Immature natural killer cell (primary cell): ENCODE measurements around the gene DMBX1. TPM values are rescaled to one million over a fixed set of nuclear protein-coding genes. Genes with fewer than 3 reads are reported as not detected.

Experiments
- DNase-seq, 3 donors: peaks; one replicate each; pipeline ENCODE4 v3.0.0; 2022; ENCODE audit warnings: mixed read lengths in 1 of 3
- H3K27ac Mint-ChIP-seq, 6 donors: one replicate each; pipeline ENCODE4 v1.8.0; 2020; ENCODE audit warnings: mixed read lengths in 6 of 6, mild to moderate bottlenecking in 5 of 6, inconsistent platforms in 4 of 6, moderate library complexity in 3 of 6
- H3K27me3 Mint-ChIP-seq, 3 donors: one replicate each; pipeline ENCODE4 v1.8.0; 2020 to 2021; ENCODE audit warnings: low read depth in 3 of 3, mild to moderate bottlenecking in 3 of 3, mixed read lengths in 3 of 3, moderate library complexity in 3 of 3, inconsistent platforms in 1 of 3
- H3K36me3 Mint-ChIP-seq, 3 donors: one replicate each; pipeline ENCODE4 v1.8.0; 2020; ENCODE audit warnings: mixed read lengths in 3 of 3, inconsistent platforms in 2 of 3, mild to moderate bottlenecking in 2 of 3
- H3K4me1 Mint-ChIP-seq, 2 donors: one replicate each; pipeline ENCODE4 v1.8.0; 2020; ENCODE audit warnings: inconsistent platforms in 2 of 2, mild to moderate bottlenecking in 2 of 2, mixed read lengths in 2 of 2, moderate library complexity in 1 of 2
- H3K4me3 Mint-ChIP-seq, 5 donors: one replicate each; pipeline ENCODE4 v1.8.0; 2020; ENCODE audit warnings: mild to moderate bottlenecking in 5 of 5, mixed read lengths in 5 of 5, inconsistent platforms in 3 of 5, moderate library complexity in 3 of 5
- H3K9me3 Mint-ChIP-seq, 6 donors: one replicate each; pipeline ENCODE4 v1.8.0; 2020; ENCODE audit warnings: mild to moderate bottlenecking in 6 of 6, mixed read lengths in 6 of 6, inconsistent platforms in 4 of 6, moderate library complexity in 3 of 6
- polyA plus RNA-seq, 3 donors: library from polyadenylated mRNA; unstranded; fragments of 300-500 nt; fragmentation: Illumina TruSeq; gene quantifications; one replicate each; pipeline ENCODE4 v1.2.3, GENCODE V29; 2021

Gene DMBX1
- polyA plus RNA-seq, 3 donors from 2014 or later: not detected

DNA sequence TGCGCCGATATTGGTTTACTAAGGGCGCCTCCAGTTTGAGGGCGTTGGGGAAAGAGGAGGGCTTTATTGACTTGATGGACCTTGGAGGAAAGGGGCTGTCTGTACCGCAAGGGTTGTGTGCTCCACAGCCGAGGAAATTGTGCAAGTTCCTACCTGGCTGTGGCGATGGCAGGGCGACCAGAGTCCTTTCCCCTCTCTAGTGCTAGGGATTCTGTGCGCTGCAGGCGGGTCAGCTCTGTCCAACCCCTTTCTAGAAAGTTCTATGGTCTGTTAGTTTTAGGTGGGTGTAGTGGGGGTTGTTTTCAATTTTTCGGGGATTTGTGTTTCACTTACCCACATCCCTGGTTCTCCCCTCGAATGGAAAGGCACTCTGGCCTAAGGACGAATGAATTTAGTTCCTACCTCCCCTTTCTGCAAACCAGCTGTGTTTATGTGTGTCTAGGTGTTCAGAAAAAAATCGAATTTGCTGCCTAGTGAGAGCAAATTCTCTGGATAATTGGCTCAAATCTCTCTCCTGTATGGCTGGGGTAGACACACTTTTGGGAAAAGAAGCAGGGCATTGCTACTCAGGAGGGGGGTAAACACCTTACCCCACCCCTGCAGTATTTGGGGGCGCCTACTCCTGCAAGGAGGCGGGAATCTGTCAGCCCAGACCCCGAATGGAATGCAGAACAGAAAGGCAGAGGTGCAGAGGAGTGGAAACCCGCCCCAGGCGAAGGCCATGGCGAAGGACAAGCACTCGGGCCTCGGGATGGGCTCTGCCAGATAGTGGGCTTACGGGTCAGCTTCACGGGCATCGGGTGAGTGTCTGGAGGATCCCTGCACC lies 2.0 kb downstream of the DMBX1 start:
- peaks cover 19 to 34% (median 27%) of the 10 kb centered on the region in 3 donors for H3K27me3 Mint-ChIP-seq
- peaks cover 0 to 8% of the 10 kb centered on the region in 2 donors for H3K4me1 Mint-ChIP-seq
- no peak overlapping the region for H3K4me3 Mint-ChIP-seq
- DNase-seq: no peak
- peaks cover 0 to 1% (median 0%) of the 10 kb centered on the region in 6 donors for H3K9me3 Mint-ChIP-seq
- H3K36me3 Mint-ChIP-seq: no peaks in the 10 kb centered on the region
- H3K27ac Mint-ChIP-seq: no peak overlapping the region

DNA sequence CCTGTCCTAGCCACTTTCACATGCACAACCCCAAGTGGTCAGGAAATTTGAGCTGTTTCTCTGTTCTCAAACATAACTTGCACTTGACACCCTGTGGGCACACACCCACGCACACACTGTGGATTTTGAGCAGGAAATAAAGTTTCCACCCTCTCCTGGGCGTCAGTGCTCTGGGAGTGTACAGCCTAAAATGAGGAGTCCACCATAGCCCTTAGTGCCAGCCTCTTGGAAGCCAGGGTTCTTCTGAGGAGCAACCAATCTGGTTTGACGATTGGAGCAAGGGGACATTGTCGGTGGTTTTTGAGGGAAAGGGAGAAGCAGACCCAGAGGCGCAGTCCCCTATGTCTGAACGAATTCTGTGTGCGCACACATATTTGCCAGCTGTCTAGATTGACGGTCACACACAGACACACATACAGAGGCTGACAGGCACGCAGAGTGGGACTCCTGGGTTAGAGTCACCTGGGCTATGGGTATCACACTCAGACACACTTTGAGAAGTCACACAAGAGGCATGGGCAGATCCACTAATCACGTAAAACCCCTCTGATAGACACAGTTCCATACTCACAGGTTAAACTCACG lies 2.7 kb downstream of the DMBX1 start:
- Mint-ChIP-seq H3K4me1 (peaks cover 0 to 8% of the 10 kb centered on the region in 2 donors), H3K27me3 (peaks cover 20 to 29% (median 27%) of the 10 kb centered on the region in 3 donors), H3K36me3 (no peaks in the 10 kb centered on the region), H3K27ac (no peak overlapping the region), H3K4me3 (no peak overlapping the region), H3K9me3 (peaks cover 0 to 1% (median 0%) of the 10 kb centered on the region in 6 donors)
- no peak for DNase-seq

DNA sequence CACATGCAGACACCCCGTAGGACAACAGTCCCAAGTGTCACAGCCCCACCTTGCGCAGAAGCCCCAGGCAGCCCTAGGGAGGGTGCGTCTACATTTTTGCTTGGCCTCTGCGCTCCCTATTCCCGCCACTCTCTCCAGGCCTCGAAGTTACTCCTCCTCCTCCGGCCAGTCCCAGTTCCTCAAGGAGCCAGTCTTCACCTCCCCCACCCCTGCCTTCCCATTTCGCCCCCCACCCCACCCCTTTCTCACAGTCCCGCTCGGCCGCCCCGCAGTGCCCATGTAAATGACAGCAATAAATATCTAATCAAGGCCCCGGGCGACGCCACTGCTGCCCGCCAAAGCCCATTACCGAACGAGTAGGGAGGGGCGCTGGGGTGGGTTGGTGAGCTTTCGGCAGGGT lies 3.2 kb downstream of the DMBX1 start:
- H3K4me1 Mint-ChIP-seq: peaks cover 0 to 8% of the 10 kb centered on the region in 2 donors
- H3K27me3 Mint-ChIP-seq: peaks cover 20 to 29% (median 27%) of the 10 kb centered on the region in 3 donors
- no peak overlapping the region for H3K27ac Mint-ChIP-seq
- no peaks in the 10 kb centered on the region for H3K36me3 Mint-ChIP-seq
- no peak overlapping the region for H3K4me3 Mint-ChIP-seq
- no peak for DNase-seq
- H3K9me3 Mint-ChIP-seq: peaks cover 0 to 1% (median 0%) of the 10 kb centered on the region in 6 donors

DNA sequence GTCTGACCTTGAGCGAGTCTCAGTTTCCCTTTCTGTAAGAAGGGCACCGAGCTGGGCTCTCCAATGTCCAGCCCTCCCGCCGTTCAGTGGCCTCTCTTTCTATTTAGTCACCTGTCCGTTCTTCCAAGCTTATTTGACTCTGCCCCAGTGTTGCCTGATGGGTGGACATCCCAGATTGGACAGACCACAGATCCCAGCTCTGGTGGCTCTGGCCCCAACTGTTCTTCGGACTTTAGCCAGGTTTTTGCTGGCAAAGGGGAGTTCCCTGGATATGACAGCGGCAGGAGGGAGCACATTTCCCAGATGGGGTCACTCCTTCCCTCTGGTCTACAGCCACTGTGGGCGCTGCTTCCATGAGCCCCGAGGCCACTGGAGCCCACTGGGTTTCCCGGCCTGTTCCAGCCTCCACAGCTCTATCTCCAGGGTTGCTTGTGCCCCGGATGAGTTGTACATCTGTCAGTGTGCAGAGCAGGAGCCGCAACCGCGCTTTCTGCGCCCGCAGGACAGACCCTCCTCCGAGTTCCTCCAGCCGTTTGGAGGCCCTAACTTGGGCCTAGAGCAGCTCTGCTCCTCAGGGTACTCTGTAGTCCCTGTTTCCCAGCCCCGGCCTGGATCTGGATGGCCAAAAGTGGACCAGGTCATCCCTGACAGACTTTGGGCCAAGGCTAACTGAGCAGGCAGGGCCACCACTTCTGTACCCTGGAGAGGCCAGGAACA lies 3.8 kb downstream of the DMBX1 start:
- Mint-ChIP-seq H3K36me3 (no peaks in the 10 kb centered on the region), H3K9me3 (peaks cover 0 to 1% (median 0%) of the 10 kb centered on the region in 6 donors), H3K27me3 (peaks cover 21 to 28% (median 22%) of the 10 kb centered on the region in 3 donors), H3K27ac (no peak overlapping the region), H3K4me1 (peaks cover 0 to 8% of the 10 kb centered on the region in 2 donors), H3K4me3 (no peak overlapping the region)
- DNase-seq: no peak

DNA sequence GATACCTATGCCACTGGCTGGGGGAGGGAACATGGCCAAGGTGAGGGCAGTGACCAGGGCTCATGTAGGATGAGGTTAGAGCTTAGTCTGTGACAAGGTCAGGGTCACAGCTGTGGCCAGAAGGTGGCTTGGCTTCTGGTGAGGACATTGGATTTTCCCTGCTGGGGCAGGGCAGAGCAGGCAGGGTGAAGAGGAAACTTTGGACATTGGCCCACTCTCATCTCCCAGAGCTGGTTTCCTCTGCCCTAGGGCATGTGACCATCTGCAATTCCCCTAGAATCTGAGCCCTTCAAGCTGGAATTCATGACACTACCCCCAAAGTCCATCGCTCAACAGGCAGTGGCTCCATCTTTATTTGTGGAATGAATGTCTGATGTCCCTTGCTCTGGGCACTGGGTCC lies 5.3 kb downstream of the DMBX1 start:
- H3K9me3 Mint-ChIP-seq: no peaks in the 10 kb centered on the region
- no peak for DNase-seq
- no peak overlapping the region for H3K27ac Mint-ChIP-seq
- H3K4me1 Mint-ChIP-seq: peaks cover 0 to 4% of the 10 kb centered on the region in 2 donors
- H3K36me3 Mint-ChIP-seq: no peaks in the 10 kb centered on the region
- no peak overlapping the region for H3K4me3 Mint-ChIP-seq
- H3K27me3 Mint-ChIP-seq: peaks cover 15 to 18% (median 17%) of the 10 kb centered on the region in 3 donors

DNA sequence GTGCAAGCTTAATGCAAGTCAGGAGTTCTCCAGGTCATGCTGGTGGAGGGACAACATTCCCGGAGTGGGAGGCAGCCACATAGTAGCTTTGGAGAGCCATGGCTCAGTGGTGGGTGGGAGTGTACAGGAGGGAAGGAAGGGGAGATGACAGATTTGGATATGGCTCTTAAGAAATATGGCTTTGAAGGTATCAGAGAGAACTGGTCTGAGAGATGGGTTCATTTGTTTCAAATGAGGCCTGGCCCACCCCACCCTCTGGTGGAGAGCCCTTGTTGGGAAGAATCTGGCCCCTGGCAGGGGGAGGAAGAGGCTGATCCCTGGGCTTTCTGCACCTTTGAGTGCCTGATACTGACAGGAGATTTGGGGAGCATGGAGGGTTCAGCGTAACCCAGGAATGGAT lies 6.1 kb downstream of the DMBX1 start:
- DNase-seq: no peak
- H3K4me1 Mint-ChIP-seq: peaks cover 0 to 2% of the 10 kb centered on the region in 2 donors
- no peaks in the 10 kb centered on the region for H3K9me3 Mint-ChIP-seq
- H3K4me3 Mint-ChIP-seq: no peak overlapping the region
- H3K36me3 Mint-ChIP-seq: no peaks in the 10 kb centered on the region
- no peak overlapping the region for H3K27ac Mint-ChIP-seq
- peaks cover 14 to 17% (median 16%) of the 10 kb centered on the region in 3 donors for H3K27me3 Mint-ChIP-seq

DNA sequence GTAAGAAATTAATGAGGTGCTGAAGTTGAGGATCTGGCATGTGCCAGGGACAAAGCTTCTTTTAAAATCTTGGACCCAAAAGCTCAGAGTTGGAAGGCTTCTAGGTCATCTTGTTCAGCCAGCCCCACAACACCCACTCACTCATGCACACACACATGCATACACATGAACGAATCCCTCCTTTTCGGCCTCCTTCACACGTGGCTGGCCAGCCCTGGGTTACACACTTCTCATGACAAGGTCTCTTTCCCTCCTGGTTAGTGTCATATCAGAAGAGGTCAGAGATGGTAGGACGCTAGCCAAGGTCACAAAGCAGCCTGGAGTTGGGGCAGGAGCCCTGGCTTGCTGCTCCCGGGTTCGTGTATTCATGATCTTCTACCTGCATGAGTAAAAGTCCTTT lies 6.9 kb downstream of the DMBX1 start:
- H3K27ac Mint-ChIP-seq: no peak overlapping the region
- no peak for DNase-seq
- H3K4me3 Mint-ChIP-seq: no peak overlapping the region
- peaks cover 0 to 2% of the 10 kb centered on the region in 2 donors for H3K4me1 Mint-ChIP-seq
- no peaks in the 10 kb centered on the region for H3K9me3 Mint-ChIP-seq
- peaks cover 13 to 17% (median 14%) of the 10 kb centered on the region in 3 donors for H3K27me3 Mint-ChIP-seq
- no peaks in the 10 kb centered on the region for H3K36me3 Mint-ChIP-seq

DNA sequence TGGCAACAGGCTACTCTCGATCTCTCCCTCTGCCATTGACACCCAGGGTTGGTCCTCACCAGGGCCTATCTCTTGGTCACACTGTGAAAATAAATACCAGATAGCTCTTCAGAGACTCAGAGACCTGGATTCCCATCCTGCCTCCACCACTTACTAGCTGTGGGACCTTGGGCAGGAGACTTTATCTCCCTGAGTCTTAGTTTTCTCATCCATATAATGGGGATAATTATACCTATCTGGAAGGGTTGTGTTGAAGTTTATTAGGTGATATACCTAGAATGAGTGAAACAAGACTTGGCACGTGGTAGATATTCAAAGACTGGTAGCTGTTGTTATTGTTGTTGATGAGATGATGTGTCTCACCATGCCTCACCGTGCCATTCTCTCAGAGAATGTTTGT lies 7.4 kb downstream of the DMBX1 start:
- Mint-ChIP-seq H3K36me3 (no peaks in the 10 kb centered on the region), H3K4me3 (no peak overlapping the region), H3K4me1 (no peaks in the 10 kb centered on the region), H3K27ac (no peak overlapping the region), H3K27me3 (peaks cover 9 to 17% (median 16%) of the 10 kb centered on the region in 3 donors), H3K9me3 (no peaks in the 10 kb centered on the region)
- DNase-seq: no peak

DNA sequence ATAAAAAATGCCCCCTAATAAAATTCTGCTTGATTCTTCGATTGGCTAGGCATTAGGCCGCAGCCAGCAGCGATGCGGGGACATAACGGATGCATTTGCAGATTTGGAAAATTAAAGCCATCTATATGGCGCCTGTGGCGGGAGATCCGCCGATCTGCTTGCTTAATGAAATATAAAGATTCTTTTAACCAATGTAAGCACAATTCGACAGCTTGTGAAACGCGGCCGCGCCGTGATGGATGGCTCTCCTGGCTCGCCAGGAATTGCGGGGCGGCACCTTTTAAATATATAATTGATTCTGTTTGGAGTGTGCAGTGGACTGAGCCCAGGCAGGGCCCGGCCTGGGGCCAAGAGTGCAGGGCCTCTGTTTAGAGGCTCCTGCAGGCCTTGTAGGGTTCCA lies 8.0 kb downstream of the DMBX1 start:
- H3K27ac Mint-ChIP-seq: no peak overlapping the region
- peaks cover 8 to 17% (median 15%) of the 10 kb centered on the region in 3 donors for H3K27me3 Mint-ChIP-seq
- no peaks in the 10 kb centered on the region for H3K4me1 Mint-ChIP-seq
- H3K9me3 Mint-ChIP-seq: no peaks in the 10 kb centered on the region
- H3K36me3 Mint-ChIP-seq: no peaks in the 10 kb centered on the region
- no peak for DNase-seq
- H3K4me3 Mint-ChIP-seq: no peak overlapping the region

DNA sequence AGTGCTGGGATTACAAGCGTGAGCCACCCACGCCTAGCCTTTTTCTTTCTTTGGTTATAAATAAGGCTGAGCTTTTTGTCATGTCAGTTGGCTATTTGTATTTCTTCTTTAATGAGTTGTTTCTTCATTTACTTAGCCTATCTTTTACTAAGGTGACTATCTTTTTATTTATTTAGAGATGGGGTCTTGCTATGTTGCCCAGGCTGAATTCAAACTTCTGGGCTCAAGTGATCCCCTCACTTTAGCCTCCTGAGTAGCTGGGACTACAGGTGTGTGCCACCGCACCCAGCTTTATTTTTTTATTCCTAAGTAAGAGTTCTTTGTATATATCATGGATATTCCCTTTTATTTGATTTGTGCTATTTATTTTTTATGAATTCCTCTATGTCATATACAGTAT lies 11.9 kb downstream of the DMBX1 start:
- no peaks in the 10 kb centered on the region for H3K36me3 Mint-ChIP-seq
- H3K4me1 Mint-ChIP-seq: no peaks in the 10 kb centered on the region
- no peak for DNase-seq
- no peak overlapping the region for H3K27ac Mint-ChIP-seq
- peaks cover 4 to 8% (median 6%) of the 10 kb centered on the region in 3 donors for H3K27me3 Mint-ChIP-seq
- no peak overlapping the region for H3K4me3 Mint-ChIP-seq
- H3K9me3 Mint-ChIP-seq: no peaks in the 10 kb centered on the region

DNA sequence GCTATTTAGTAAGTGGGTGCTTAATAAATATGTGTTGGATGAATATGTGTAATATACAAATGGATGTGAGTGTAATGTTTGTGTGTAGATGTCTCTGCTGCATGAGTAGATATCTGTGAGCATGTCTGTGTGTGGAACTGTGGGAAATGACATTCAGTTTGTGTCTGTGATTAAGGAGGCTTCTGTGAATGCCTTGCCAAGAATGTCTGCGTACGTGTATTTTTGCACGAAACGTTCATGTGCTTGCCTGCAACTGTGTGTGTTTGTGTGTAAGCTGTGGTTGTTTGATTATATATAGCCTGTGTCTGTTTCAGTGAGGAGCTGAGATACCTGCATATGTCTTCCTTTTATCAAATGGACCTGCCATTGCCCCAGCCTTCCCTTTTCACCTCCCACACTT lies 13.8 kb downstream of the DMBX1 start:
- DNase-seq: no peak
- Mint-ChIP-seq H3K9me3 (no peaks in the 10 kb centered on the region), H3K4me3 (no peak overlapping the region), H3K27ac (no peak overlapping the region), H3K36me3 (no peaks in the 10 kb centered on the region), H3K27me3 (peaks cover 2 to 8% (median 4%) of the 10 kb centered on the region in 3 donors), H3K4me1 (no peaks in the 10 kb centered on the region)

DNA sequence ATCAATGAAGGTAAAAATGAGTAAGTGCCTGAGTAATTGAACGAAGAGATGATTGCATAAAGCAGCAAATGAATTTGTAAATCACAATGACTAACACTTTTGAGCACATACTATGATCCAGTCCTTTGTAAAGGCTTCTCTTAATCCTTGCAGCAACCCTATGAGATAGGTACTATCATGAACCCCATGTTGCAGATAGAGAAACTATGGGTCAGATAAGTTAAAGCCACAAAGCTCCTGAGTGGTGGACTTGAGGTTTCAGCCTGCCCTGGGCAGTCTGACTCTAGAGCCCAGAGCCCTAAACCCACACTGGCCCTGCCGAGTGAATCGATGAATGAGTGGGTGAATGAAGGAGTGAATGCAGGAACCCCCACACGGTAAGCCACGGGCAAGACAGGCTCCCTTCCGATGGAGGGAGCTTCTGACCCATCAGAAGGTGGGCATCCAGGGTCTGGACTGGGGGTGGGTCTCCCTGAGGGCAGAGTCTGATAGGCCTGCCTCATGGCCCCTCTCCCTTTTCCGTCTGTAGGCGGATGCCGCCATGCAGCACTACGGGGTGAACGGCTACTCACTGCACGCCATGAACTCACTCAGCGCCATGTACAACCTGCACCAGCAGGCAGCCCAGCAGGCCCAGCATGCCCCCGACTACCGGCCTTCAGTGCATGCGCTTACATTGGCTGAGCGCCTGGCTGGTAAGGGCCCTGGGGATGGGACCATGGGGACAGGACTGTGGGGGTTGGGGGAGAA lies 17.0 kb downstream of the DMBX1 start:
- Mint-ChIP-seq H3K27ac (no peak overlapping the region), H3K36me3 (no peaks in the 10 kb centered on the region), H3K4me3 (no peak overlapping the region), H3K27me3 (peaks cover 2 to 6% (median 5%) of the 10 kb centered on the region in 3 donors), H3K9me3 (no peaks in the 10 kb centered on the region), H3K4me1 (no peaks in the 10 kb centered on the region)
- DNase-seq: no peak

DNA sequence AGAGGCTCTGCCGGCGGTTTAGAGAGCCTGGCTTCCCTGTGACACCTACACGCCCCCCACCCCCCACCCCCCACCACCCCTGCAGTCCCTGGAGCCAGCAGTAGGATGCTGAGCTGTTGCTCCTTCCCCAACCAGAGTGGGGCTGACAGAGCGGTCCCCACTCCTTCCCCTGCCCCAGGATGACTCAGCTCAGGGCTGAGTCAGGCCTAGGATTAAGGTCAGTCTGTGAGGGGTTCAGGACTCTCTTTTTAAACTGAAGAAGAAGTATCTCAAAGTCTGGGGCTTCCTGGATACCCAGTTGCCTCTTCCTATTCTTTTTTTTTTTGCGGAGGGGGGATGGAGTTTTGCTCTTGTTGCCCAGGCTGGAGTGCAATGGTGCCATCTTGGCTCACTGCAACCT lies 19.1 kb downstream of the DMBX1 start:
- Mint-ChIP-seq H3K27ac (no peak overlapping the region), H3K9me3 (no peaks in the 10 kb centered on the region)

More for the DNA sequence above, 19.1 kb downstream of the DMBX1 start:
- Mint-ChIP-seq H3K27me3 (peaks cover 0 to 5% (median 0%) of the 10 kb centered on the region in 3 donors), H3K4me1 (no peaks in the 10 kb centered on the region), H3K36me3 (no peaks in the 10 kb centered on the region), H3K4me3 (no peak overlapping the region)
- no peak for DNase-seq
